Naive thymus-derived CD4-positive, alpha-beta T cell (primary cell): ENCODE measurements around the gene RNF151. TPM values are rescaled to one million over a fixed set of nuclear protein-coding genes. Genes with fewer than 3 reads are reported as not detected.

Experiments used
- ATAC-seq: fragments of 150-1000 bp; cut with Tn5 transposase; 2 replicates; pipeline ENCODE4 v1.10.0; 2021; ENCODE audit warnings: mild to moderate bottlenecking, moderate library complexity
- CTCF ChIA-PET: fragments of 350-600 bp; sonication (Branson Sonifier 250); formaldehyde crosslinking; loops from one replicate; lab custom pipeline; 2021; ENCODE audit warnings: antibody characterized with exemption; lab: Charles Lee
- POLR2A ChIA-PET: fragments of 350-600 bp; sonication (Branson Sonifier 250); formaldehyde crosslinking; loops from one replicate; lab custom pipeline; 2021; ENCODE audit warnings: antibody characterized with exemption, inconsistent platforms; lab: Charles Lee
- DNase-seq, 9 donors: peaks; one replicate each; pipeline versions ENCODE4 v3.0.0 to v3.0.0-alpha.2; 2020 to 2022; ENCODE audit warnings: mixed read lengths in 1 of 9
- H3K27ac ChIP-seq: one replicate; pipeline ENCODE4 v1.7.0; 2013; ENCODE audit warnings: mild to moderate bottlenecking, low read depth, low read length, moderate library complexity
- H3K27me3 ChIP-seq, 2 donors: one replicate each; pipeline ENCODE4 v1.7.0; 2013; ENCODE audit warnings: low read length in 2 of 2, mild to moderate bottlenecking in 2 of 2, moderate library complexity in 2 of 2; ENCODE audit not compliant: control insufficient read depth in 2 of 2, insufficient read depth in 2 of 2
- H3K36me3 ChIP-seq, 3 experiments: 1 replicate in 2 of 3; 2 replicates in 1 of 3; pipeline ENCODE4 v1.7.0; 2013; ENCODE audit warnings: low read length in 3 of 3, mild to moderate bottlenecking in 3 of 3, moderate library complexity in 1 of 3; ENCODE audit not compliant: insufficient read depth in 3 of 3, control insufficient read depth in 2 of 3
- H3K4me1 ChIP-seq, 2 donors: one replicate each; pipeline ENCODE4 v1.7.0; 2013; ENCODE audit warnings: low read length in 2 of 2, mild to moderate bottlenecking in 2 of 2, moderate library complexity in 1 of 2; ENCODE audit not compliant: control insufficient read depth in 2 of 2, insufficient read depth in 2 of 2
- H3K4me3 ChIP-seq: 2 replicates; pipeline ENCODE4 v1.7.0; 2013; ENCODE audit warnings: mild to moderate bottlenecking, low read length
- H3K9me3 ChIP-seq, 3 experiments: 1 replicate in 2 of 3; 2 replicates in 1 of 3; pipeline ENCODE4 v1.7.0; 2013; ENCODE audit warnings: low read length in 3 of 3; ENCODE audit not compliant: control insufficient read depth in 2 of 3
- H3K27ac Mint-ChIP-seq, 9 donors: one replicate each; pipeline ENCODE4 v1.8.0; 2020 to 2022; ENCODE audit warnings: mixed read lengths in 9 of 9, mild to moderate bottlenecking in 8 of 9, moderate library complexity in 5 of 9, inconsistent platforms in 2 of 9
- H3K27me3 Mint-ChIP-seq, 5 donors: one replicate each; pipeline ENCODE4 v1.8.0; 2021 to 2022; ENCODE audit warnings: mixed read lengths in 5 of 5, mild to moderate bottlenecking in 1 of 5
- H3K36me3 Mint-ChIP-seq, 5 donors: one replicate each; pipeline ENCODE4 v1.8.0; 2020 to 2022; ENCODE audit warnings: mixed read lengths in 5 of 5, mild to moderate bottlenecking in 3 of 5, inconsistent platforms in 1 of 5
- H3K4me1 Mint-ChIP-seq, 7 donors: one replicate each; pipeline ENCODE4 v1.8.0; 2020 to 2022; ENCODE audit warnings: mixed read lengths in 7 of 7, mild to moderate bottlenecking in 3 of 7, inconsistent platforms in 1 of 7
- H3K4me3 Mint-ChIP-seq, 10 donors: one replicate each; pipeline ENCODE4 v1.8.0; 2020 to 2022; ENCODE audit warnings: mild to moderate bottlenecking in 10 of 10, mixed read lengths in 10 of 10, moderate library complexity in 6 of 10, inconsistent platforms in 2 of 10
- H3K9me3 Mint-ChIP-seq, 11 donors: one replicate each; pipeline ENCODE4 v1.8.0; 2020 to 2022; ENCODE audit warnings: mixed read lengths in 11 of 11, mild to moderate bottlenecking in 4 of 11, inconsistent platforms in 1 of 11, moderate library complexity in 1 of 11
- intact Hi-C, 2 donors: fragments of 100-400 bp; cut with micrococcal nuclease; formaldehyde crosslinking; loops; one replicate each; pipeline ENCODE4 v1.15.1; 2023
- polyA plus RNA-seq, 2 donors: library from polyadenylated mRNA; unstranded; fragments of 300-500 nt; fragmentation: Illumina TruSeq; gene quantifications; one replicate each; pipeline ENCODE4 v1.2.3, GENCODE V29; 2021
- total RNA-seq, 6 experiments: library from RNA in 5 of 6; stranded (reverse) in 5 of 6; gene quantifications; 1 replicate in 5 of 6; 2 replicates in 1 of 6; pipeline ENCODE4 v1.2.3 and lab custom pipeline; 2021 to 2026

Gene RNF151
- total and polyA plus RNA-seq, 7 experiments from 2014 or later = 0.51 TPM; not detected in 6

- H3K9me3 ChIP-seq = no peaks in the 10 kb centered on the region
- CTCF ChIA-PET = interaction anchor here (1.0 kb wide), 1 partner anchor 126 kb away, joined by 3 read pairs; no protein-coding TSS in a partner anchor
- Mint-ChIP-seq H3K4me3 (no peak overlapping the region), H3K4me1 (peaks cover 0 to 2% (median 1%) of the 10 kb centered on the region in 7 donors), H3K36me3 (no peaks in the 10 kb centered on the region), H3K9me3 (peaks cover 0 to 1% (median 0%) of the 10 kb centered on the region in 11 donors), H3K27ac (no peak overlapping the region), H3K27me3 (peaks cover 0 to 13% (median 6%) of the 10 kb centered on the region in 5 donors)
- H3K27ac ChIP-seq = no peak overlapping the region
- peaks cover 3% of the 10 kb centered on the region in 2 donors for H3K4me1 ChIP-seq
- intact Hi-C loops = no loop called here
- POLR2A ChIA-PET = interaction anchor here (0.8 to 1.1 kb wide), 3 partner anchors 9 to 140 kb away, joined by 3 to 6 read pairs (median 3); partner anchors contain the start of gene TRAF7
- H3K36me3 ChIP-seq = no peaks in the 10 kb centered on the region
- no peak overlapping the region for H3K4me3 ChIP-seq
- no peaks in the 10 kb centered on the region for H3K27me3 ChIP-seq
- no peak for DNase-seq
- peak; percentile 71 for ATAC-seq
These were observed 48.7 kb downstream of the RNF151 start for GRCh38 chr16:2015117-2015946.

GRCh38 chr16:2015947-2016208 lies 49.2 kb downstream of the RNF151 start:
- Histone ChIP-seq H3K9me3 (no peaks in the 10 kb centered on the region), H3K27ac (no peak overlapping the region), H3K4me3 (no peak overlapping the region), H3K27me3 (peaks cover 0 to 3% of the 10 kb centered on the region in 2 donors), H3K4me1 (no peaks in the 10 kb centered on the region), H3K36me3 (no peaks in the 10 kb centered on the region)
- POLR2A ChIA-PET = no interaction called here
- Mint-ChIP-seq H3K4me3 (no peak overlapping the region), H3K27me3 (peaks cover 4 to 19% (median 10%) of the 10 kb centered on the region in 5 donors), H3K27ac (no peak overlapping the region), H3K9me3 (peaks cover 0 to 1% (median 0%) of the 10 kb centered on the region in 11 donors), H3K36me3 (no peaks in the 10 kb centered on the region), H3K4me1 (peaks cover 0 to 3% (median 0%) of the 10 kb centered on the region in 7 donors)
- DNase-seq (no peak), ATAC-seq (no peak)
- intact Hi-C loops = no loop called here
- CTCF ChIA-PET = interaction anchor here (1.0 kb wide), 1 partner anchor 125 kb away, joined by 3 read pairs; no protein-coding TSS in a partner anchor

GRCh38 chr16:2016407-2016922 lies 49.8 kb downstream of the RNF151 start:
- no peaks in the 10 kb centered on the region for H3K36me3 ChIP-seq
- ChIA-PET CTCF (interaction anchor here (0.6 to 0.8 kb wide), 2 partner anchors 124 to 1885 kb away, joined by 3 read pairs; no protein-coding TSS in a partner anchor), POLR2A (no interaction called here)
- H3K27ac ChIP-seq = no peak overlapping the region
- DNase-seq = no peak
- Mint-ChIP-seq H3K27me3 (peaks cover 6 to 23% (median 10%) of the 10 kb centered on the region in 5 donors), H3K27ac (no peak overlapping the region), H3K4me1 (peaks cover 0 to 3% (median 0%) of the 10 kb centered on the region in 7 donors), H3K4me3 (no peak overlapping the region), H3K9me3 (peaks cover 0 to 1% (median 0%) of the 10 kb centered on the region in 11 donors), H3K36me3 (no peaks in the 10 kb centered on the region)
- H3K4me1 ChIP-seq = no peaks in the 10 kb centered on the region
- H3K27me3 ChIP-seq = peaks cover 0 to 4% of the 10 kb centered on the region in 2 donors
- H3K9me3 ChIP-seq = no peaks in the 10 kb centered on the region
- H3K4me3 ChIP-seq = no peak overlapping the region
- ATAC-seq = no peak
- intact Hi-C loops = no loop called here

Other genes with a start within 250 kb of the RNF151 start
- gene NME3, start 195.3 kb upstream of the RNF151 start, total RNA-seq = 10 to 100 TPM; 49.4 to 81.5 (median 58.2) TPM
- 10 to 100 TPM; 70.6 to 71.9 TPM for gene NME3, start 195.3 kb upstream of the RNF151 start, polyA plus RNA-seq
- gene EME2, start 194.0 kb upstream of the RNF151 start, total RNA-seq = 10 to 100 TPM; 32.2 to 47.5 (median 36.8) TPM
- 1 to 10 TPM in 1 of 2 donors, under 1 TPM in 1; 0.59 to 3.8 TPM for gene EME2, start 194.0 kb upstream of the RNF151 start, polyA plus RNA-seq
- gene MRPS34, start 193.7 kb upstream of the RNF151 start, total RNA-seq = 100 to 1,000 TPM in 1 of 5 experiments, 10 to 100 TPM in 4; 41.6 to 115 (median 49.5) TPM
- 100 to 1,000 TPM; 124 to 162 TPM for gene MRPS34, start 193.7 kb upstream of the RNF151 start, polyA plus RNA-seq
- gene SPSB3, start 184.3 kb upstream of the RNF151 start, total RNA-seq = 100 to 1,000 TPM in 2 of 5 experiments, 10 to 100 TPM in 3; 38.2 to 127 (median 72.3) TPM
- 10 to 100 TPM; 38.7 to 58.9 TPM for gene SPSB3, start 184.3 kb upstream of the RNF151 start, polyA plus RNA-seq
- gene NUBP2, start 183.9 kb upstream of the RNF151 start, total RNA-seq = 10 to 100 TPM; 39.3 to 60.2 (median 48.6) TPM
- 10 to 100 TPM; 96.7 to 98.9 TPM for gene NUBP2, start 183.9 kb upstream of the RNF151 start, polyA plus RNA-seq
- gene IGFALS, start 173.2 kb upstream of the RNF151 start, total RNA-seq = 1 to 10 TPM in 3 of 5 experiments, under 1 TPM in 2; 0.19 to 1.5 (median 1.1) TPM
- gene IGFALS, start 173.2 kb upstream of the RNF151 start, polyA plus RNA-seq = under 1 TPM in 1 of 2 donors, not detected in 1; 0.40 TPM
- gene HAGH, start 140.0 kb upstream of the RNF151 start, total RNA-seq = 10 to 100 TPM; 46.2 to 72.9 (median 48.9) TPM
- gene HAGH, start 140.0 kb upstream of the RNF151 start, polyA plus RNA-seq = 10 to 100 TPM; 39.4 to 62.4 TPM
- gene FAHD1, start 139.7 kb upstream of the RNF151 start, total RNA-seq = 10 to 100 TPM in 1 of 5 experiments, 1 to 10 TPM in 4; 7.8 to 12.9 (median 9.7) TPM
- gene FAHD1, start 139.7 kb upstream of the RNF151 start, polyA plus RNA-seq = 10 to 100 TPM; 27.5 to 28.6 TPM
- not detected for gene MEIOB, start 94.7 kb upstream of the RNF151 start, total RNA-seq
- gene MEIOB, start 94.7 kb upstream of the RNF151 start, polyA plus RNA-seq = not detected
- not detected for gene HS3ST6, start 48.4 kb upstream of the RNF151 start, total RNA-seq
- gene HS3ST6, start 48.4 kb upstream of the RNF151 start, polyA plus RNA-seq = not detected
- 10 to 100 TPM in 2 of 5 experiments, 1 to 10 TPM in 3; 5.5 to 27.0 (median 8.2) TPM for gene MSRB1, start 23.7 kb upstream of the RNF151 start, total RNA-seq
- gene MSRB1, start 23.7 kb upstream of the RNF151 start, polyA plus RNA-seq = 10 to 100 TPM; 15.6 to 15.8 TPM
- not detected for gene RPL3L, start 12.2 kb upstream of the RNF151 start, total RNA-seq
- gene RPL3L, start 12.2 kb upstream of the RNF151 start, polyA plus RNA-seq = not detected
- 100 to 1,000 TPM in 1 of 5 experiments, 10 to 100 TPM in 4; 40.0 to 114 (median 71.1) TPM for gene NDUFB10, start 7.3 kb upstream of the RNF151 start, total RNA-seq
- gene NDUFB10, start 7.3 kb upstream of the RNF151 start, polyA plus RNA-seq = 100 to 1,000 TPM; 166 to 180 TPM
- 1,000 to 10,000 TPM; 2,562 to 3,376 (median 2,918) TPM for gene RPS2, start 2.0 kb upstream of the RNF151 start, total RNA-seq
- 1,000 to 10,000 TPM; 7,065 to 7,254 TPM for gene RPS2, start 2.0 kb upstream of the RNF151 start, polyA plus RNA-seq
- gene TBL3, start 5.2 kb downstream of the RNF151 start, total RNA-seq = 10 to 100 TPM; 17.2 to 45.2 (median 27.6) TPM
- 10 to 100 TPM; 59.4 to 89.8 TPM for gene TBL3, start 5.2 kb downstream of the RNF151 start, polyA plus RNA-seq
- gene NOXO1, start 14.6 kb downstream of the RNF151 start, total RNA-seq = 1 to 10 TPM in 1 of 5 experiments, under 1 TPM in 4; 0.24 to 1.3 (median 0.79) TPM
- under 1 TPM; 0.17 to 0.29 TPM for gene NOXO1, start 14.6 kb downstream of the RNF151 start, polyA plus RNA-seq
- gene GFER, start 17.3 kb downstream of the RNF151 start, total RNA-seq = 10 to 100 TPM; 14.0 to 28.2 (median 18.1) TPM
- 10 to 100 TPM; 19.6 to 30.8 TPM for gene GFER, start 17.3 kb downstream of the RNF151 start, polyA plus RNA-seq
- gene SYNGR3, start 23.1 kb downstream of the RNF151 start, total RNA-seq = 1 to 10 TPM in 2 of 5 experiments, under 1 TPM in 3; 0.49 to 8.8 (median 0.80) TPM
- 1 to 10 TPM in 1 of 2 donors, under 1 TPM in 1; 0.92 to 1.6 TPM for gene SYNGR3, start 23.1 kb downstream of the RNF151 start, polyA plus RNA-seq
- 10 to 100 TPM; 44.3 to 63.2 (median 49.8) TPM for gene ZNF598, start 43.0 kb downstream of the RNF151 start, total RNA-seq
- gene ZNF598, start 43.0 kb downstream of the RNF151 start, polyA plus RNA-seq = 1 to 10 TPM; 1.9 to 9.4 TPM
- gene NPW, start 52.9 kb downstream of the RNF151 start, total RNA-seq = 1 to 10 TPM in 1 of 5 experiments, under 1 TPM in 1, not detected in 3; 0.53 to 1.7 TPM
- not detected for gene NPW, start 52.9 kb downstream of the RNF151 start, polyA plus RNA-seq
- gene NHERF2, start 60.0 kb downstream of the RNF151 start, total RNA-seq = 1 to 10 TPM; 2.5 to 3.8 (median 3.6) TPM
- gene NHERF2, start 60.0 kb downstream of the RNF151 start, polyA plus RNA-seq = under 1 TPM; 0.33 to 0.56 TPM
- gene NTHL1, start 81.0 kb downstream of the RNF151 start, total RNA-seq = 10 to 100 TPM in 1 of 5 experiments, 1 to 10 TPM in 4; 4.4 to 27.0 (median 7.5) TPM
- gene NTHL1, start 81.0 kb downstream of the RNF151 start, polyA plus RNA-seq = 10 to 100 TPM; 16.3 to 17.5 TPM
- 100 to 1,000 TPM; 126 to 155 (median 147) TPM for gene TSC2, start 81.1 kb downstream of the RNF151 start, total RNA-seq
- 10 to 100 TPM; 27.5 to 53.6 TPM for gene TSC2, start 81.1 kb downstream of the RNF151 start, polyA plus RNA-seq
- 100 to 1,000 TPM in 2 of 5 experiments, 10 to 100 TPM in 3; 82.8 to 153 (median 98.3) TPM for gene PKD1, start 169.0 kb downstream of the RNF151 start, total RNA-seq
- 1 to 10 TPM; 4.9 to 9.8 TPM for gene PKD1, start 169.0 kb downstream of the RNF151 start, polyA plus RNA-seq
- under 1 TPM in 1 of 5 experiments, not detected in 4; 0.86 TPM for gene RAB26, start 181.8 kb downstream of the RNF151 start, total RNA-seq
- gene RAB26, start 181.8 kb downstream of the RNF151 start, polyA plus RNA-seq = under 1 TPM; 0.29 to 0.66 TPM
- 10 to 100 TPM; 30.0 to 58.3 (median 36.7) TPM for gene TRAF7, start 188.9 kb downstream of the RNF151 start, total RNA-seq
- 1 to 10 TPM; 4.8 to 6.8 TPM for gene TRAF7, start 188.9 kb downstream of the RNF151 start, polyA plus RNA-seq
- gene CASKIN1, start 229.7 kb downstream of the RNF151 start, total RNA-seq = under 1 TPM in 1 of 5 experiments, not detected in 4; 0.19 TPM
- not detected for gene CASKIN1, start 229.7 kb downstream of the RNF151 start, polyA plus RNA-seq
- gene MLST8, start 238.6 kb downstream of the RNF151 start, total RNA-seq = 10 to 100 TPM; 25.1 to 41.2 (median 35.5) TPM
- 10 to 100 TPM; 20.7 to 36.4 TPM for gene MLST8, start 238.6 kb downstream of the RNF151 start, polyA plus RNA-seq
- 10 to 100 TPM in 4 of 5 experiments, 1 to 10 TPM in 1; 5.7 to 44.3 (median 16.0) TPM for gene BRICD5, start 244.0 kb downstream of the RNF151 start, total RNA-seq
- under 1 TPM in 1 of 2 donors, not detected in 1; 0.22 TPM for gene BRICD5, start 244.0 kb downstream of the RNF151 start, polyA plus RNA-seq
- 10 to 100 TPM in 3 of 5 experiments, 1 to 10 TPM in 2; 7.7 to 26.5 (median 20.4) TPM for gene PGP, start 248.0 kb downstream of the RNF151 start, total RNA-seq
- 10 to 100 TPM in 1 of 2 donors, 1 to 10 TPM in 1; 6.0 to 12.9 TPM for gene PGP, start 248.0 kb downstream of the RNF151 start, polyA plus RNA-seq